GM12891 (cell line): Measurements from ENCODE around the gene ANK2.

ENCODE experiments used
- DNase-seq: peaks from one replicate; pipeline ENCODE4 v3.0.0; 2011; ENCODE audit warnings: low spot score; ENCODE audit not compliant: insufficient read length
- FAIRE-seq: peaks from 2 replicates; lab custom pipeline; 2011; peaks lifted over from hg19 to GRCh38; lab: Jason Lieb, UNC
- PAX5 ChIP-seq: IDR thresholded peaks from 2 replicates; pipeline ENCODE4 v1.6.1; 2011; ENCODE audit warnings: low read length, moderate library complexity, mild to moderate bottlenecking; ENCODE audit not compliant: insufficient read depth, severe bottlenecking
- POLR2A ChIP-seq: IDR thresholded peaks from 2 replicates; pipeline ENCODE4 v1.6.1; 2011; ENCODE audit warnings: low read depth, low read length, control low read depth
- POLR2AphosphoS5 ChIP-seq: IDR thresholded peaks from 2 replicates; pipeline ENCODE4 v1.6.1; 2011; ENCODE audit warnings: low read depth, low read length, control low read depth
- POU2F2 ChIP-seq: IDR thresholded peaks from 2 replicates; pipeline ENCODE4 v1.6.1; 2011; ENCODE audit warnings: low read depth, mild to moderate bottlenecking, control low read depth, low read length, moderate library complexity
- SPI1 ChIP-seq: IDR thresholded peaks from 2 replicates; pipeline ENCODE4 v1.6.1; 2011; ENCODE audit warnings: low read depth, low read length, control low read depth
- TAF1 ChIP-seq: IDR thresholded peaks from 2 replicates; pipeline ENCODE4 v1.6.1; 2011; ENCODE audit warnings: low read depth, low read length, control low read depth

The ANK2 gene

DNA sequence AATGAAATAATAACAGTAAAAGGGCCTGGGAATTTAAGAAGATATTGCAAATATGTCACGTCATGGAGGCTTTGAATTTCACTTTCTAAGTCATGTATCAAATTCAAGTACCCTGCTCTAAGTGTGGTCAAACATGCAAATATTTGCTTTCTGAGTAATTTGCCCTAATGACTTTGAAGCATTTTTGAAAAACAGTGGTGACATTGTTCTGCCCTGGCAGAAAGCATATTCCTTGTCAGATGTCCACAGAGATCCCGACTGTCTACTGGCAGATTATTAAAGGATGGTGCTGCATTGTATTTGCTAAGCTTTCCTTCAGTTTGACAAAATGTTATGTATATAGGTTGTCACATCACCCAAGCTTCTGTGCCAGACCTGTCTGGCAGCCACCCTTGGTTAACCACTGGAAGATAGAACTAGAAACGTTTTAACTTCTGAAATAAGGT is 92.5 kb downstream of the ANK2 start:
- DNase-seq, result no peak

DNA sequence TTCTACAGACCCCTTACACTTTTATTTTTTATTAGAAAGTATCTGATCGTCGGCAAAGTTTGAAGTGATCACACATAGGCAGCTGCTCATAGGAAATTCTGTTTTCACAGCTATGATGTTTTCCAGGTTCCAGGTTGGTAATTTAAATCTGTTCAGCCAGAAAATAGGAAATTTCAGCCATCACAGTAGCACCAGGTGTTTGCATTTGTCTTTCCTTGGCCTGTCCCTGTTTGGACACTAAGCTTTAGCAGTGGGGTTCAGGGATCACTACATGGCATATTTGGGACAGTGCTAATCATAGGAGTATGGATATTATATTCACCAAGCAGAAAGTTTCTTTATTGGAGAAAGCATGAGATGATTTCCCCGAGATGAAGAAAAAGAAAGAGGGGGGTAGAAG is 92.9 kb downstream of the ANK2 start:
- no peak for FAIRE-seq
- no peak for DNase-seq
- TF ChIP-seq POLR2AphosphoS5 (no peak), PAX5 (no peak), SPI1 (no peak), TAF1 (no peak), POLR2A (no peak), POU2F2 (no peak)

More for the DNA sequence above, 92.5 kb downstream of the ANK2 start:
- TF ChIP-seq POU2F2, result no peak
- no peak for TF ChIP-seq PAX5
- TF ChIP-seq POLR2AphosphoS5, result no peak
- no peak for TF ChIP-seq TAF1
- no peak for TF ChIP-seq POLR2A
- TF ChIP-seq SPI1, result no peak
- FAIRE-seq, result no peak

DNA sequence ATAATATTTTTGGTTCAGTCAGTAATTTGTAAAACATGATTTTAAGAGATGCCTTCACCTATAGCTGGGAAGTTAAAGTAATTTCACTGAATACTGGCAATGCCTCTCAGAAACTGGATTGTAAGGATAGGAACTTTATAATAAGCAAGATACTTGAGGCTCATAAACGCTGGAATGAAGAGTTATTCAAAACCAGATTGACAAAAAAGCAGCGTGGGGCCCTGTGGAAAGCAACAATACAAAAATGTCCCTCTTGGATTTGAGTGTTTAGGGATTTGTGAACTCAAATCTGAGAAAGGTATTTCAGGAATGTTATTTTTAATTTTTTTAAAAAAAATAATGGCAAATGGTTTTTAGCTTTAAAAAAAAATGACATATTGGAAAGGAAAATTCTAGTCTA is 94.6 kb downstream of the ANK2 start:
- DNase-seq (no peak), FAIRE-seq (no peak)
- TF ChIP-seq SPI1 (no peak), POLR2A (no peak), POLR2AphosphoS5 (no peak), POU2F2 (no peak), PAX5 (no peak), TAF1 (no peak)

DNA sequence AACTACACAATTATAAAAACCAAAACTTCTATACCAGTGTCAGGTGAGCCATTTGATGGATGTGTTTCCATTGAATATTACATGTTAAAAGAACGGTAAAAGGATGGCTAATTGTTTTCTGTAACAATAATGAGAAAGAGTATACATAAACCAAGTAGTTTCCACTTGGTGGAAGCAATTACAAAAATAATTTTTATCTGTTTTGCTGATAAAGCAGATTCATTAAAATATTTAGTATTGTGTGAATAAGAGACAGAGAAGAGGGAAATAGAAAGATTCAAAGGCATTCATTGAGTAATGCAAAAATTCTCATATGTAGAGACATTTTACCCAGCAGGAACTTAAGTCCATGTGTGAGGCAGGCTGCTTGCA is 95.7 kb downstream of the ANK2 start:
- no peak for FAIRE-seq

DNA sequence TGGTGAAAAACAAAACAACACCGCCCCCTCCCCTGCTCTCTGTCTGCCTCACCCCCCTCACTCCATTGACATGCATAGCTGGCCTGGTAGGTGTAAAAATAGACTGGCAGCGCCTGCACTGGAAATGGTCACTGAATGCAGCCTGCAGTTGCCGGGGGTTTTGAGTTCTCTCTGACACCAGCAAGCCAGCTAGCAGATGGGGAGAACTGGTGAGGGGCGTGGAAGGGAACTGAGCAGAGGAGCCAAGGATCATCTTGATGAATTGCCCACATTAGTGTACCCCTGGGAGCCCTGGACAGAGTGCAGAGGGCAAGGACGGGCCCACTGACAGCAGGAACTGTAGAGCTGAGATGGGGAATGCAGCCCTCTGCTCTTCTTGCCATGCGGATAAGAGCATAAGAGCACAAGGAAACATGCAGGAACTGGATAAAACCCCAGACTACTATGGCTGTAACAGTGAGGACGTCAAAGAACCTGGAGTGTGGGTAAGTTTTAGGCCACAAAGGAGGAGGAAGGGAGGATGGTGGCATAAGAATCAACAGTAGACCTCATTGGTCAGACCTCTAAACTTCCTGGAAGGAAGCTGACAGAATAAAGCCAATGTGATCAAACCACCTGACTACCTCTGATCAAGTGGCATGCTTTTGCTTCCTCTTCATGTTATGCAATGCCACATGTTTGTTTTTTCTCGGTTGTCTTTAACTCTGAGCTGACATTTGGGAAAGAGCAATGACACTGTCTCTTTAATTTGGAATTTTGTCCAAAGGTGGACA is 96.3 kb downstream of the ANK2 start:
- no peak for TF ChIP-seq POLR2AphosphoS5
- TF ChIP-seq POU2F2, result no peak
- TF ChIP-seq SPI1, result no peak
- TF ChIP-seq TAF1, result no peak
- no peak for TF ChIP-seq POLR2A
- no peak for TF ChIP-seq PAX5
- FAIRE-seq, result peak; percentile 66
- no peak for DNase-seq

More for the DNA sequence above, 95.7 kb downstream of the ANK2 start:
- DNase-seq, result no peak
- TF ChIP-seq TAF1, result no peak
- TF ChIP-seq SPI1, result no peak
- TF ChIP-seq POLR2AphosphoS5, result no peak
- no peak for TF ChIP-seq POLR2A
- TF ChIP-seq POU2F2, result no peak
- no peak for TF ChIP-seq PAX5

DNA sequence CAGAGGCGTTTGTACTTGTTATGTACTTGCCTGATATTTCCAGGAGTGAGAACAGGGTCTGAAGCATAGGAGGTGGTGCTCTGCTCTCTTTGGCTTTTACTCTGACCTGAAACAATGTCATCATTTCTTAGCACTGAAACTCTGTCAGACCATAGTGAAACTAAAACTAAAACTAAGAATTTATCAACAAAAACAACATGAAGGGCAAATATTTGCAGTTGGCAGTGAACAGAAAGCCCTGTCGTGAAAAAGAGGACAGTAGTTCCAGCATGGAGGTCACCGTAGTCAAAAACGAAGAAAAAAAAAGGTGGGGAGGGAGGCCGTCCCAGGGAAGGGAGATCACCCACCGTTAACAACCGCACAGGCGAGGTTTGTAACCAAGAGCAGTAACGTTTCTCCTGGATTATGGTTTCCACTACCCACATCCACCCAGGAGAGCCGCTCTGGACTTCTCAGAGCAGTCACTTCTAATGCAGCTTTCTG is 97.5 kb downstream of the ANK2 start:
- DNase-seq (no peak), FAIRE-seq (no peak)
- TF ChIP-seq TAF1, result no peak
- TF ChIP-seq PAX5, result no peak
- no peak for TF ChIP-seq SPI1
- no peak for TF ChIP-seq POU2F2
- TF ChIP-seq POLR2A, result no peak
- no peak for TF ChIP-seq POLR2AphosphoS5

DNA sequence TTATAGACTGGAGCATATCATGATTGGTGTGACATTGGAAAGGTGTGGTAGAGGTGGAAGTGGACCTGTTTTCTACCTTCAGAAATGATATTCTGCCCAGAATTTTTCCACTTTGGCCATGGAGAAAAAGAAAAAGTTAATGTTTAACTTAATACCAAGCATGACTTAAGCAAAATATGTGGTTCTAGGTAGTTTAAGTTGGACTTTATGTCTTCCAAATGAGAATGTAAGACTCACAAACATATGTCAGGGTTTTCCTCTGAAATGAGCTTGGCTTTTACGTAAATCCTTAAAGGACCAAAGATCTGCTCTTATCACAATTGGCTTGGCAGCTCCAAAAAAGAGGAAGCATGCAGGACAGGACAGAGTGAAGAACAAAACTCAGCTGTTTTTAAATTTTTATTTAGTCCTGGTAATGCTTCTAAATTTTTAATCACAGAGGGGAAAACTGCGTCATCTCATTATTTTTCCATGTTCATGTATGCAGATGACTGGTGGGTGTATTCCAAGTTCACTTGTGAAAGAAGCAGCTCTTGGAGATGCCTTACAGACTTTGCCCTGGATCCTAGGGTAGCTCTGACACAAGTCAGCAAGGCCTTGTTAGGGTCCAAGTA is 98.2 kb downstream of the ANK2 start:
- FAIRE-seq, result no peak
- TF ChIP-seq TAF1 (no peak), SPI1 (no peak), PAX5 (no peak), POLR2A (no peak), POLR2AphosphoS5 (no peak), POU2F2 (no peak)
- DNase-seq, result no peak

DNA sequence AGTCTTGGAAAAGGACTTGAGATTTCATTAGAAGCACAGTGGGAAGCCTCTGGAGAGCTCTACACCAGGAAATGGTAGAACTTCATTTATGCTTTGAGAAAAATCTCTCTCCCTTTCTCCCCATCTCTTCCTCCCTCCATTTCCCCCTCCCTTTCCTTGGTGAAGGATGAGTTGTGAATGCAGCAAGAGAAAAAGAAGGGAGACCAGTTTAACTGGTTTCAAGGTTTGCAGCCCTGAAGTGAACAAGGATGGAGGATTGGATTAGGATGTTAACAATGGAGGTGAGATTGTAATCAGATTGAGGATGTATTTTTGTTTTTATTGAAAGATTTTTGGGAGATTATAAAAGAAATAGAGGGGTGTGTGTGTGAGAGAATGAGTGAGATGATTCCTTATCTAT is 99.5 kb downstream of the ANK2 start:
- DNase-seq (no peak), FAIRE-seq (no peak)
- TF ChIP-seq TAF1 (no peak), POLR2A (no peak), PAX5 (no peak)

DNA sequence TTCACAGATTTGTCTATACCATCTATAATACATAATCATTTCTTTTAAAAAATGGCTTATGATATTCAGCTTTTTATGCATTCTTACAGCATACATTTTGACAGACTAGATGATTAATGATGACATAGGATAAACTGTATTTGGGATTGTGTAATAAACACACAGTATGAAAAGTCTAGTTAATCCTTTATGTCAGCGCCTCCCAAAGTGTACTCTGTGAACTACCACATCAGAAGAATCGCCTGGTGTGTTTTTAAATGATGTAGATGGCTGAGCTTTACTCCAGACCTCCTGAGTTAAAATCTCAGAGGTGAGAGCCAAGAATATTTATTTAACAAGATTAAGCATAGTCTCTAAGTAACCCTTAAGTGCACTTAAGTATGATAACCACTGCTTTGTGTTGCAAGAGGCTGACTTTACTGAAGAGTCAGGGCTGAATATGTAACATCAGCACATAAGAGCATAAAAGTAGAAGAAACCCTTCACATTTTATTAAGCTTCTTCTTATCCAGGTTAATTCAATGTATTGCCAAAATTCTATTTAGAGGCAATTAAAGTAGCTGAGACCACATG is 104.2 kb downstream of the ANK2 start:
- FAIRE-seq (no peak), DNase-seq (no peak)
- no peak for TF ChIP-seq PAX5
- no peak for TF ChIP-seq POLR2AphosphoS5
- TF ChIP-seq TAF1, result no peak
- TF ChIP-seq POLR2A, result no peak
- TF ChIP-seq SPI1, result no peak
- no peak for TF ChIP-seq POU2F2
